Subcutaneous adipose tissue (tissue), 4 donors: ENCODE data around the gene BMP8B. TPM values are rescaled to one million over a fixed set of nuclear protein-coding genes. Genes with fewer than 3 reads are reported as not detected.

Experiments
- CTCF ChIP-seq: fragments of 450-650 bp; IDR thresholded peaks from one replicate; pipeline ENCODE4 v1.5.1; 2016; ENCODE audit warnings: low read depth, mild to moderate bottlenecking, control low read depth, antibody characterized with exemption, moderate library complexity
- total RNA-seq, 4 donors: library from RNA; depleted of rRNA; stranded (reverse); fragments of >200 nt; gene quantifications; one replicate each; pipeline ENCODE4 v1.1.0, GENCODE V29; 2016

BMP8B gene
- total RNA-seq, 4 donors from 2014 or later: 0.34 to 0.44 TPM; not detected in 2

GRCh38 chr1:39758556-39759435 lies 29.9 kb downstream of the BMP8B start:
- TF ChIP-seq CTCF: no peak

- no peak for TF ChIP-seq CTCF
Observed at GRCh38 chr1:39757501-39757900, 31.2 kb downstream of the BMP8B start.

- TF ChIP-seq CTCF: no peak
Observed at GRCh38 chr1:39755965-39756659, 32.6 kb downstream of the BMP8B start.

GRCh38 chr1:39754906-39755504 lies 33.7 kb downstream of the BMP8B start:
- no peak for TF ChIP-seq CTCF

GRCh38 chr1:39754026-39754570 lies 34.6 kb downstream of the BMP8B start:
- TF ChIP-seq CTCF: no peak

GRCh38 chr1:39753132-39754025 lies 35.3 kb downstream of the BMP8B start:
- TF ChIP-seq CTCF: no peak
